GM19025 (cell line): Measurements from ENCODE around the gene TRIM63.

Source experiments
- ATAC-seq: cut with Tn5 transposase; IDR thresholded peaks from one replicate; pipeline ENCODE4 v1.9.1; 2021; ENCODE audit warnings: mild to moderate bottlenecking, low read depth, moderate library complexity; ENCODE audit not compliant: unreplicated experiment

TRIM63 gene

DNA sequence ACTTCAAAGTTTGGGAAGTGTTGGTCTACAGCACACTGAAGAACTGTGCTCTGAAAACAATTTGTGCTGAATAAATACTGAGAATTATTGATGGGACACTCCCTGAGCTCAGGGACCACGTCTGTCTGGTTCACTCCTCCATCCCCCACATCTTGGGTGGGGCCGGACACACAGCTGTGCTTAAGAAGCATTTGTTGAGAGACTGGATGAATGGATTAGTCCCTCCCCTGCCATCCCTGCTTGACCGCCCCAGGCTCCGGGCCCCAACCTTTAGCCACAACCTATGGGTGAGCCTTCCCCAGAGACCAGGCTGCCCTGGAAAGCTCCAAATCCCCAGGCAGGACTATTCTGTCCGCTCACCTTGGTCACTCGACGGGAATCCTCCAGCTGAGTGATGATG, 7.5 kb downstream of the TRIM63 start:
- no peak for ATAC-seq

GRCh38 chr1:26058052-26058595, 9.3 kb downstream of the TRIM63 start:
- ATAC-seq: no peak

- no peak for ATAC-seq
Measured at GRCh38 chr1:26057189-26057588, 10.2 kb downstream of the TRIM63 start.

DNA sequence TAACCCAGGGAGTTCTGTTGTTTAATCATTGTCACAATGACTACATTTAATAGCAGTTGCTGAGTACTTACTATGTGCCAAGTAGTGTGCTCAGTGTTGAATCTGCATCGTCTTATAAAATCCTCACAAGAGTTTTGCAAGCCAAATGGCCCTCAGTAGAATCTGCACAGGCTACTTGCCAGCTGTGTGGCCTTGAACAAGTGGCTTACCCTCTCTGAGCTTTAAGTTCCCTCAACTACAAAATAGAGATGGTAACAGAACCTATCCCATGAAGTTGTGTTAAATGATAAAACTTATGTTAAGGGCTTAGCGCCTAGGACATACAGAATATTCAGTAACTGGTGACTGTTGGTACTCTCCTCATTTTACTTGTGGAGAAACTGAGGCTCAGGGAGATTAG, 12.4 kb downstream of the TRIM63 start:
- no peak for ATAC-seq

DNA sequence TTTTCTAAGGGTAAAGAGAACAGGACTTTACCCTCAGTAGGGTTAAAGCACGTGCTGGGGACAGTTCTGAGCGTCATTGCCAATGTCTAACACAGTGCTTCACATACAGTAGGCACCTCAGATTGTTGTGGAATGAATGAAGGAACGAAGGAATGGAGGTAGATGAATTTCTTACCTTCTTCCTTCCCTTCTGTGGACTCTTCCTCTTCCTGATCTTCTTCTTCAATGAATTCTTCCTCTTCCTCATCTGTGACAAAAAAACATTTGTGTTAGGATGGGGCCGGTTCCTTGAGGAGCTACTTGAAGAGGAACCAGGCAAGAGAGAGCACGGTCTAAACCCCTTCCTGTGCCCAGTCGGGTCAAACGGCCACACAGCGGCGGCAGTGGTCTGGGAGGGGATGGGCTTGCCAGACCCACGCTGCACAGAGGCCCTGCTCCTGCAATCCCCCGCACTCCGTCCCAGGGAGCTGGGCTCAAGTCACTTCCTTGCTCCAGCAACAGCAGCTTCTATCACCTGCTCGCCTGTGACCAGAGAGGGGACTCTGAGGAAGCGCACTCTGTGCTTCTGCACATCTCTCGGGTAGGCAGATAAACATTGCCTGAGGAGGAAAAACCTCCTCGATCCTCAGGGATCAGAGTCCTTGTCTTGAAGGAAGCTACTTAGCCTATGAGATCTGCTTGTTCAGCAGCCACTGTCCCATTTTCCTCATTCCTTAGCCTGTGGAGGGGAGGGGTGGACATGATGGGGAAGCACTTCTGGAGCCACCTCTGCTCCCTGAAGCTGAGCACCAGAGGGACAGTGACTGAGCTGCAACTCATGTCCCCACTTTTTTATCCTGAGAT, 13.5 kb downstream of the TRIM63 start:
- ATAC-seq: no peak

- ATAC-seq: no peak
Measured at GRCh38 chr1:26050248-26050640, 17.2 kb downstream of the TRIM63 start.

- ATAC-seq: no peak
Measured at GRCh38 chr1:26049531-26050247, 17.7 kb downstream of the TRIM63 start.

GRCh38 chr1:26047278-26047874, 20.1 kb downstream of the TRIM63 start:
- no peak for ATAC-seq

- ATAC-seq: no peak
Measured at GRCh38 chr1:26046246-26047095, 21.0 kb downstream of the TRIM63 start.

GRCh38 chr1:26045722-26046245, 21.6 kb downstream of the TRIM63 start, which contains the start of gene SLC30A2:
Gene SLC30A2 (minus strand): TSS chr1:26046118. CDS start chr1:26045896, 222 bp downstream.
- no peak for ATAC-seq

GRCh38 chr1:26044971-26045721, 22.3 kb downstream of the TRIM63 start:
- ATAC-seq: no peak

GRCh38 chr1:26044414-26044813, 23.0 kb downstream of the TRIM63 start:
- no peak for ATAC-seq

- no peak for ATAC-seq
Measured at GRCh38 chr1:26043765-26044164, 23.7 kb downstream of the TRIM63 start.

DNA sequence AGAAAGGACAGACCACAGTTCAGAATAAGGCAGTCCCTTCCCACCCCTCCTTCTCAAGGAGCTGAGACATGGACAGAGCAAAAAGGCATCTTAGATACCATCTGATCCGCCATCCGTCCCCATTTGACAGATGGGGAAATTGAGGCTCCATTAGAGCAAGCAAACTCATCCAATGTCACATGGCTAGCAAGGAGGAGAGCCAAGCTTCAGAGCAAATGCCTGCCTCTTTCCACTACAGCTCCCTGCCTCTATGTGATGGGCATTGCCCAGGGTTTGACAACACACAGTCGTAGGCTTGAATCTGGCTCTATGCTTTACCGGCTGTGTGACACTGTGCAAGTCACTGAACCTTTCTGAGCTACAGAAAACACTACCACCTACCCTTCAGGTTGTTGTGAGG, 25.5 kb downstream of the TRIM63 start:
- ATAC-seq: no peak

- ATAC-seq: no peak
Measured at GRCh38 chr1:26041401-26041800, 26.0 kb downstream of the TRIM63 start.

DNA sequence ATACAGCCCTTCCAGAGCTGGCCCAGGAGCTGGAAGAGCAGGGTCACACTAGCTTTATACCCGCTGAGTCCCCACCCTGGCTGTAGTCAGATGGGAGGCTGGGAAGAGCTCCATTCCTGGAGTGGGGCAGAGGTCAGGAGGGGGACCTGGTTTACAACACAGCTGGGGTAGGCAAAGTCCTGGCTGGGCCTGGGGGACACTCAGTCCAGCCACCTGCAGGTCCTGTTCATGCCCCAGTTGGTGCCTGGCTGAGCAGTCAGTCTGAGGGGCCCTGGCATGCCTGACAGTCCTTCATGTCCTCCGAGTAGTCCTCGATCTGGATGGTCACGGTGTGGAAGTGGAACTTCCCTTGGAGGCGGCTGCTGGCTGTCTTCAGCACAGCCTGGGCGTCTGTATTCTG, 28.5 kb downstream of the TRIM63 start:
- ATAC-seq: no peak

DNA sequence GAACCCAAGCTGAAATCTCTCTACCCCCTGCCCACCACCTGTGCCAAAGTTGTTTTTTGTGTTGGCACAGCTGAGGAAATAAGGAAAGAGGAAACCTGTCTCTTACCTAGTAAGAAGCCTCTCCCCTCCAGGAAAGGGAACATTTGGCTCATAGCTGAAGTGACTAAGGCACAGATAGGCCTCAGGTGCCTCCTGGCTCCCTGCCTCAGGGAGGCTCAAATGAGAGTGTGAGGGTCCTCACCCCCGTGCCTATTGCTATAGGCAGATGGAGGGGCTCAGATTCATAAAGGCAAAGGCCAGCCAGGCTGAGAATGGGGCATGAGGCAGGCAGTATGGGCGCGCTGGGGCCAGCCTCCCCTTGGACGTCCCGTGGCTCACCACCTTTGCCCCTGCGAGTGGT, 29.0 kb downstream of the TRIM63 start:
- no peak for ATAC-seq

DNA sequence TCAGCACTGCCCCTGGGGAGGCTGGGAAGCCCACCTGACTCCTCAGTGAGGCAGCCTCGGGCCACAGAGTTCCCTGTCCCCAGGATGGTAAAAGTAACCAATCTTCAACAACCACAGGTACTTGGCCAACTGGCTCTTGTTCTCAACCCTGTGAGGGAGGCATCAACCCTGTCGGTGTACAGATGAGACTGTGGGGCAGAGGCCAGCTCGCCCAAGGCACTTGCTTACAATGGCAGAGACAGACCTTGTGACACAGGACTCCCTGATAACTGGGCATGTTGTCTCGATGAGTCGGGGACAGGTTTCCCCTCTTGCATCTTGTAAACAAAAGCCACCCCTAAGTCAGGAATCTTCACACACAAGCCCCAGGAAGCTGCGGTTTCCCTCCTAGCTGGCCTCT, 29.5 kb downstream of the TRIM63 start:
- no peak for ATAC-seq

GRCh38 chr1:26036756-26037281, 30.6 kb downstream of the TRIM63 start:
- no peak for ATAC-seq
